GM18498 (cell line): ENCODE results near the gene TEDDM1.
A peak's percentile ranks its signal among the peaks of the same experiment; 100 is the strongest.

ENCODE experiments used
- ATAC-seq: cut with Tn5 transposase; IDR thresholded peaks from one replicate; pipeline ENCODE4 v1.9.1; 2021; ENCODE audit warnings: mild to moderate bottlenecking, moderate library complexity; ENCODE audit not compliant: unreplicated experiment

The TEDDM1 gene

GRCh38 chr1:182407724-182408123, 7.3 kb upstream of the TEDDM1 start:
- no peak for ATAC-seq

- no peak for ATAC-seq
These were observed 5.5 kb upstream of the TEDDM1 start for GRCh38 chr1:182406012-182406411.

GRCh38 chr1:182405578-182405977, 5.1 kb upstream of the TEDDM1 start:
- no peak for ATAC-seq

GRCh38 chr1:182404781-182405180, 4.3 kb upstream of the TEDDM1 start:
- ATAC-seq = no peak

- ATAC-seq = no peak
These were observed 2.6 kb downstream of the TEDDM1 start for GRCh38 chr1:182397653-182398393.

- ATAC-seq = no peak
These were observed 4.6 kb downstream of the TEDDM1 start for GRCh38 chr1:182395906-182396305.

- ATAC-seq = no peak
These were observed 6.3 kb downstream of the TEDDM1 start for GRCh38 chr1:182394055-182394775.

- peak; percentile 8 for ATAC-seq
These were observed 8.1 kb downstream of the TEDDM1 start for GRCh38 chr1:182392050-182393028.

- peak; percentile 79 for ATAC-seq
These were observed 9.0 kb downstream of the TEDDM1 start, which contains the start of gene GLUL for GRCh38 chr1:182391362-182392049. Gene GLUL, minus strand, starts transcription at chr1:182391790. Its CDS starts 3,053 bp downstream, at chr1:182388737.

GRCh38 chr1:182391028-182391361, 9.5 kb downstream of the TEDDM1 start:
- no peak for ATAC-seq

GRCh38 chr1:182389619-182390047, 10.8 kb downstream of the TEDDM1 start:
- ATAC-seq = no peak

GRCh38 chr1:182388392-182389134, 11.9 kb downstream of the TEDDM1 start:
- no peak for ATAC-seq

- ATAC-seq = no peak
These were observed 12.9 kb downstream of the TEDDM1 start for GRCh38 chr1:182387566-182387965.

GRCh38 chr1:182386980-182387379, 13.5 kb downstream of the TEDDM1 start:
- no peak for ATAC-seq

GRCh38 chr1:182385885-182386853, 14.3 kb downstream of the TEDDM1 start:
- no peak for ATAC-seq

GRCh38 chr1:182384387-182384960, 16.0 kb downstream of the TEDDM1 start:
- no peak for ATAC-seq

- ATAC-seq = no peak
These were observed 16.5 kb downstream of the TEDDM1 start for GRCh38 chr1:182383934-182384333.

- no peak for ATAC-seq
These were observed 17.3 kb downstream of the TEDDM1 start for GRCh38 chr1:182383037-182383661.
